Tibial nerve (tissue), 4 donors: ENCODE data around the gene DMD.

Experiments
- EP300 ChIP-seq, 2 donors: sonication (generic); formaldehyde crosslinking; IDR thresholded peaks; one replicate each; pipeline ENCODE4 v1.6.1; 2017; ENCODE audit warnings: antibody characterized with exemption in 2 of 2, mild to moderate bottlenecking in 1 of 2
- TF ChIP-seq, protein P1 (sequence below), 5 experiments: fragments of 200-600 bp in 3 of 5; fragments of 450-650 bp in 2 of 5; sonication (generic) in 3 of 5; IDR thresholded peaks; one replicate each; pipeline ENCODE4 v1.5.1; 2016 to 2019; ENCODE audit warnings: antibody characterized with exemption in 5 of 5, mild to moderate bottlenecking in 3 of 5, moderate library complexity in 2 of 5

DNA sequence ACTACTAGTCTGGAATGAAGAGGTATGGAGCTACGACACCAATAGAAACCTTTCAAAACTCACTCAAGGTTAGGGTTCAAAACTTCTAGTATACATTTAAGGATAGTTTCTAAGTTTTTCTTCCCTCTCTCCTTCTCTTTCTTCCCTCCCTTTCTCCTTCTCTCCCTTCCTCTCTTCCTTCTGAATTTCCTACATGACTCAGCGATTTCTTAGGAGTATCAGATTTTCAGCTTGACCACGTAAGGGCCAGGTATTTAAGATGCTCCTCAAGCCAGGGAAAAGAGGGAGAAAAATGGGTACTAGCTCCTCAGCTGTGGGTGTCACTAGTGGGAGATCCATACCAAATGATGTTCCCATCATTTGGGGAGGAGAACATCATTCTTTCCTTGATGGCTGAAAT, 2083.6 kb downstream of the DMD start:
- TF ChIP-seq, protein P1, sequence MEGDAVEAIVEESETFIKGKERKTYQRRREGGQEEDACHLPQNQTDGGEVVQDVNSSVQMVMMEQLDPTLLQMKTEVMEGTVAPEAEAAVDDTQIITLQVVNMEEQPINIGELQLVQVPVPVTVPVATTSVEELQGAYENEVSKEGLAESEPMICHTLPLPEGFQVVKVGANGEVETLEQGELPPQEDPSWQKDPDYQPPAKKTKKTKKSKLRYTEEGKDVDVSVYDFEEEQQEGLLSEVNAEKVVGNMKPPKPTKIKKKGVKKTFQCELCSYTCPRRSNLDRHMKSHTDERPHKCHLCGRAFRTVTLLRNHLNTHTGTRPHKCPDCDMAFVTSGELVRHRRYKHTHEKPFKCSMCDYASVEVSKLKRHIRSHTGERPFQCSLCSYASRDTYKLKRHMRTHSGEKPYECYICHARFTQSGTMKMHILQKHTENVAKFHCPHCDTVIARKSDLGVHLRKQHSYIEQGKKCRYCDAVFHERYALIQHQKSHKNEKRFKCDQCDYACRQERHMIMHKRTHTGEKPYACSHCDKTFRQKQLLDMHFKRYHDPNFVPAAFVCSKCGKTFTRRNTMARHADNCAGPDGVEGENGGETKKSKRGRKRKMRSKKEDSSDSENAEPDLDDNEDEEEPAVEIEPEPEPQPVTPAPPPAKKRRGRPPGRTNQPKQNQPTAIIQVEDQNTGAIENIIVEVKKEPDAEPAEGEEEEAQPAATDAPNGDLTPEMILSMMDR (IDR thresholded peaks at IDR 0.05), result no peak
- TF ChIP-seq EP300 (IDR thresholded peaks at IDR 0.05), result no peak
